Stimulated activated CD8-positive, alpha-beta memory T cell treated with anti-CD3 and anti-CD28 coated beads, Interleukin-15, amount 100 ng/mL, for 1 hour (primary cell): ENCODE measurements around the gene SSC5D.
"Not testable (repeated sequence)": the region's sequence is repeated elsewhere in the genome, so short reads cannot be mapped to it uniquely, and the experiment has no call there.

ENCODE experiments used
- DNase-seq: peaks from one replicate; pipeline ENCODE4 v3.0.0-alpha.2; 2020; ENCODE audit warnings: low read depth

Gene SSC5D

GRCh38 chr19:55487924-55488687 lies at the start of gene SSC5D:
Gene SSC5D, plus strand, starts transcription at chr19:55488436. Its CDS starts 154 bp downstream, at chr19:55488590.
- no peak for DNase-seq

DNA sequence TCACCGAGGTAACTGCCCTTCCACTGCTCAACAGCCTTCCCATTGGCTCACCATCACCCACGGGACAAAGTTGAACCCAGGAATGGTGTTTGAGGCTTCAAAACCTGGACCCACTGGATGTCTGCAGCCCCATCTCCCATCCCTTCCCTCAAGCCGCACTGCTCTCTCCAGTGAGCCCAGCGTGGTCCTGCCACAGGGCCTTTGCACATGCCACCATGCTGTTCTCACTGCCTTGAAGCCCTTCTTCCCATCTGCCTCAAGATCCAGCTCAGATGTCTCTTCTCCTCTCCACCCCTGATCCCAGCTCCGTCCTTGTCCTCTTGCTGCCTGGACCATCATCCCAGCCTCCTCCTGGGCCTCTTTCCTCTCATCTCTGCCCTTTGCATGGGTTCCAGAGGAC lies 49.2 kb upstream of the SSC5D start:
- DNase-seq = no peak

DNA sequence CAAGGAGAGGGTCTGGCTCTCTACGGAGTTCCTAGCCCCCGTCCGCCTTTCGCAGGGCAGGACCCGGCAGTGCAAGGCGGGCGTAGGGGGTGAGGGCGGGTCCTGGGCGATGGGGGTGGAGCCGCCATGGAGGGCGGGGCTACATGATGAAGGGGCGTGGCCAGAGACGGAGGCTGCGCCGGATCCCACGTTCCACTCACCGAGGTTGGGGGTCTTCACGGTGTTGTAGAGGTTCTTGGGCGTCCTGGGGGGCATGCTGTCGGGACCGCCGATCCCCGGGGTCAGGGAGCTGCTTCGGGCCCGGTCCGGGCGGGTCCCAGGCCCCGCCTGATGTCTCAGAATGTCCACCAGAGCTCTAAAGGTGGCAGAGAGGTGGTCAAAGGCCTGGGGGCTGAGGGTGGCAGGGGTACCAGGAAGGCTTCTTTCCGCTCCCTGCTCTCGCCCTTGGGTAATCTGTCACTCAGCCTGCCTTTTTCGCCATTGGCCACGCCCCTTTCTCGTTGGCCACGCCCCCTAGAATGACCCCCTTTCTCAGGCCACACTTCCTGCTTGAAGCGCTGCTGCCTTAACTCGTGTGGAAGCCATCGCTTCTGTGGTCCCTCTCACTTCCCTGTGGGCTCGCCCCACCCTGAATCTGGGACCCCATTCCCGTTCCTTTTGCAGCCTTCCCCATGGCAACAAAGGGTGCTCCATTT lies 47.7 kb upstream of the SSC5D start:
- DNase-seq = no peak

DNA sequence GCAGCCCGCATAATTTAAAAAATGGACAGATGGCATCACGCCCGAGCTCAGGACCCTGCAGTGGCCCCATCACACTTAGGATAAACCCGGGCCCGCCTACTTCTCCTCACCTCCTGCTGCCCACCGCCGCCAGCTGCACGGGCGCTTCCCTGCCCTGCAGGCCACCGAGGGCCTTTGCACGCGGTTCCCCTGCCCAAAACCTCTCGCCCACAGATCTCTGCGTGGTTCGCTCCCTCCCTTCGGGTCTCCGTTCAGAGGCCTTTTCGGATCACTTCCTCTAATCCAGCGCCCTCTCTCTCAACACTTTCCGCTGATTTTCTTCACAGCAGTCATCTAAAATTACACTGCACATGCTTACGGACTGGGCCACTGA lies 46.9 kb upstream of the SSC5D start:
- no peak for DNase-seq

GRCh38 chr19:55441692-55442321 lies 46.4 kb upstream of the SSC5D start:
- no peak for DNase-seq

DNA sequence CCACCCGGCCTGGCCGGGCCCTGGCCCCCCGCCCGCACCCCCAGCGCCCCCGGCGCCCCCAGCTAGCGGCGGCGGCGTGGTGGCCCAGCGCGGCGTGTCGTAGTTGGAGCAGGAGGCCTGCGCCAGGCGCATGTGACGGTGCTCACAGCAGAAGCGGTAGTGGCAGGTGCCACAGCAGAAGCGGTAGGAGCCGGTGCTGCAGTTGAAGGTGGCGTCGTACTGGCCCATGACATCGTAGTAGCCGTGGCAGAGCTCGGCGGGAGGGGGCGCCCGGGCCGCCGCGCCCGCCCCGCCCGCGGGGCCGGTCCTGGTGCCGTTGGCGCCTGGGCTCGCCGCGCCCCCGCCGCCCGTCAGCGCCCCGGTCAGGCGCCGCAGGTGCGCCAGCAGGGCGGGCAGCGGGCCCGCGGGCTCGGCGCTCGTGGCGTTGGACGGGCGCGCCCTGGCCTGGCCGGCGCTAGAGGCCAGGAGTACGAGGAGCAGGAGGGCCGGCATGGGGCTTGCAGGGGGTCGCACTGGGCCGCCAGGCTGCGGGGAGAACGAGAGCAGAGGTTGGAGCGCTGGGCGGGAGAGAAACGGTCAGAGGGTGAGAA lies 45.8 kb upstream of the SSC5D start:
- DNase-seq = no peak

DNA sequence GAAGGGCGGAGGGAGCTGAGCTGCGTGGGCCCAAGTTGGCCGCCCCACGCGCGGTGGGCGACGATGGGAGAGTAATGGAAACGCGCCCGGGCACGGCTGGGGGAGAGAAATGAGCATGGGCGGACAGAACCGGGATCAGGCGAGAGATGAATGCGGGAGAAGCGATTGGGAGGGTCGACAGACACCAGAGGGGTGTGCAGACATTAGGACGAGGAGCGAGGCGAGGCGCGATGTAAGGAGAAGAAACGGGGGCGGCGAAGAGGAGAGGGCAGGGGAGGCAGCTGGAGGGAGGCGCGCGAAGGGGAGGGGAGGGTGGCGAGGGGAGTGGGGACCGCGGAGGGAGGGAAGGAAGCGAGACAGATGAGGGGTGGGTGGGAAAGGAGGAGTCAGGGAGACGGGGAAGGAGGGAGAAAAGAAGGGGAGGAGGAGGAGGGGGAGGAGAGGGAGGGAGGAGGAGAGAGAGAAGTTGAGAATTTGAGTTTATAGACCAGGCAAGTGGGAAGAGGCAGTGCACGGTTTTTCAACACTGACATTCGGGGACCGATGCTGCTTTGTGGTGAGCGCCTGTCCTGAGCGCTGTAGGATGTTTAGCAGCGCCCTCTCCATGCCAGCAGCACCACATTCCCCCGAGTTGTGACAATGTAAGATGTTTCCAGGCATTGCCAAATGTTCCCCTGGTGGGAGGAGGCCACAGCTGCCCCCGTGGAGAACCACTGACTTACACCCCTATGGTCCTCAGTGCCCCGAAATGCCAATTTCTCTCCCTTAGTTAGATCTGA lies 45.0 kb upstream of the SSC5D start, which contains the start of gene SHISA7:
TSS of gene SHISA7 (minus strand) at position 256 of the 779 bp plus-strand sequence. CDS start 437 bp downstream, outside the sequence.
- DNase-seq = no peak

DNA sequence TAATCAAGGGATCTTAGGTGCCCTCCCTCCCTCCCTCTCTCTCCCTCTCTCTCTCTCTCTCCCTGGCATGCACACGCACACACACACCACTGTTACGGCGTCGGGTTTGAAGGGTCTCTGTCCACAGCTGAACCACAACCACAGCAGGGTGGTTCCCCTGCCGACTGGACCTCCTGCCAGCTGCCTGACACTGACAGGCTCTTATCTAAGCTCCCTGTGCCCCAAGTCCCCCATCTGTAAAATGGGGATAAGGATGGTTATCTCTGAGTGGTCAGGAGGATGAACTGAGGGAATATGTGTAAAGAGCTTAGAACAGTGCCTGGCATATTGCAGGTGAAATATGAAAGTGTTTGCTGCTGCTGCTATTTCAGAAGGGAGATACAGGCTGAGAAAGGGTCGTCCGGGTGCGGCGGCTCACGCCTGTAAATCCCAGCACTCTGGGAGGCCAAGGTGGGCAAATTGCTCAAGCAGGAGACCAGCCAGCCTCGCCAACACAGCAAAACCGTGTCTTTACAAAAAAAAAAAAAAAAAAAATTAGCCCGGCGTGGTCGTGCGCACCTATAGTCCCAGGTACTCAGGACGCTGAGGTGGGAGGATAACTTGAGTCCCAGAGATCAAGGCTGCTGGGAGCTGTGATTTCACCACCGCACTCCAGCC lies 44.3 kb upstream of the SSC5D start:
- no peak for DNase-seq

- no peak for DNase-seq
Observed at GRCh38 chr19:55444646-55445045, 43.6 kb upstream of the SSC5D start.

DNA sequence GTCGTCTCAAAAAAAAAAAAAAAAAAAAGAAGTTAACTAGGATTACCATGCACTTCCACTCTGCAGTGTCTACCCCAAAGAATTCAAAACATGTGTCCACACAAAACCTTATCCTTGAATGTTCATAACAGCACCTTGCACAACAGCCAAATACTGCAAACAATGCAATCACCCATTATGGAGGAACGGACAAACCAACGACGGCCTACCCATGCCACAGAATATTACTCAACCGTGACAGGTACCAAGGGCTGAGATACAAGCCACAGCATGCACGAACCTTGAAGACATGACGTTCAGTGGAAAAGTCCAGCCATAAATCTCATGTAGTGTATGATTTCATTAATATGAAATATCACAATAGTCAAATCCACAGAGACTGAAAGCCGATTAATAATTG lies 42.2 kb upstream of the SSC5D start:
- no peak for DNase-seq

GRCh38 chr19:55447421-55448174 lies 40.6 kb upstream of the SSC5D start:
- no peak for DNase-seq

DNA sequence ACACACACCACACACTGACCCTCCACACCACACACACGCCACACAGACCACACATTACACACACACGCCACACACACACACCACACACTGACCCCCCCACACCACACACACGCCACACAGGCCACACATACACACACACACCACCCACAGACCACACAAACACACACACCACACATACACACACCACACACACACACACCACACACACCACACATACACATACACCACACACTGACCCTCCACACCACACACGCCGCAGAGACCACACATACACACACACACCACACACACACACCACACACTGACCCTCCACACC lies 40.1 kb upstream of the SSC5D start:
- not testable (repeated sequence) for DNase-seq

DNA sequence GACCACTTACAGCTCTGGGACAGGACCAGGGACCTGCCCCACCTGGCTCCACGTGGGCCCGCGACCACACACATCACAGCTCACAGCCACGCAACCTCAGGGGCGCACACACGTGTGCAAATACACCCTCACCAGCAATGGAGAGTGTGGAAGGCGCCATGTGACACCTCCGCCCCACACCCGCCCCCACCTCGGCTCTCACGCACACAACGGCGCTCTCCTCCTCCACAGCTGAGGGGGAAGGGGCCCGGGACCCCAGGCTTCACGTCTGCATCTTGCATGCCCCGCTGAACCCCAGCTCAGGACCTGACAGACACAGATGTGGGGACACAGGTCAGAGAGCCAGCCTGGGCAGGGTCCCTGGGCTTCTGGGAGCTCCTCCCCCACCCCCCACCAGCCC lies 38.8 kb upstream of the SSC5D start:
- DNase-seq = no peak

DNA sequence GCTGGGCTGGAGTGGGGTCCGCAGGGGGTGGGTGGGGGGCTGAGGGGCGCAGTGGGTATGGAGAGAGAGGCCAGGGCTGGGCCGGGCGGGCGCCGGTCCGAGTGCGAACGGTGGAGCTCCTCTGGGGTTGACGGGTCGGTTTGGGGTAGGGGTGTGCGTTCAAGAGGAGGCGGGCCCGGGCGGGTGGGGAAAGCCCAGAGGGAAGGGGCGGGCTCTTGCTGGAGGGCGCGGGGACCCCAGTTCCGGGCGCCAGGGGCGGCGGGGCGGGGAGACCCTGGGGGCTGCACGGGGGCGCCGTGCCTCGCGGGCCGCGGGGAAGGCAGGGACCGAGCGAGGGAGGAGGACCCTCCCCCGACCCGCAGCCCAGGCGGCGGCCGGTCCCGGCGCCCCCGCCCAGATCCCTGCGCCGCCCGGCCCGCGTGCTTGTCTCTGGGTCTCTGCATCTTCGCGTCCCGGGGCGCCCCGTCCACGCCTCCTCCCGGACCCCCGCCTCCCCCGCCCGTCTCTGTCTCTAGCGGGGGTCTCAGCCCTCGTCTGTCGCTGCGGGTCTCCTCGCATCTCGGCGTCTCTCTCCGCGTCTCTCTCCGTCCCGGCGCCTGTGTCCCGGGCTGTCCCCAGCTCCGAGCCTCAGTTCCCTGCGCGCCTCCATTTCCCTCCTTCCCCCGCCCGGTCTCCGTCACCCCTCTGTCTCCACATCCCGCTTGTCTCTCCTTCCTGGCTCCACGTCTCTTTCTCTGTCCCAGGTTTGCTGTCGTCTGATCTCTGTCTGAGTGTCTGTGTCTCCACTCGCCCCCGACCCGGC lies 36.9 kb upstream of the SSC5D start:
- no peak for DNase-seq

DNA sequence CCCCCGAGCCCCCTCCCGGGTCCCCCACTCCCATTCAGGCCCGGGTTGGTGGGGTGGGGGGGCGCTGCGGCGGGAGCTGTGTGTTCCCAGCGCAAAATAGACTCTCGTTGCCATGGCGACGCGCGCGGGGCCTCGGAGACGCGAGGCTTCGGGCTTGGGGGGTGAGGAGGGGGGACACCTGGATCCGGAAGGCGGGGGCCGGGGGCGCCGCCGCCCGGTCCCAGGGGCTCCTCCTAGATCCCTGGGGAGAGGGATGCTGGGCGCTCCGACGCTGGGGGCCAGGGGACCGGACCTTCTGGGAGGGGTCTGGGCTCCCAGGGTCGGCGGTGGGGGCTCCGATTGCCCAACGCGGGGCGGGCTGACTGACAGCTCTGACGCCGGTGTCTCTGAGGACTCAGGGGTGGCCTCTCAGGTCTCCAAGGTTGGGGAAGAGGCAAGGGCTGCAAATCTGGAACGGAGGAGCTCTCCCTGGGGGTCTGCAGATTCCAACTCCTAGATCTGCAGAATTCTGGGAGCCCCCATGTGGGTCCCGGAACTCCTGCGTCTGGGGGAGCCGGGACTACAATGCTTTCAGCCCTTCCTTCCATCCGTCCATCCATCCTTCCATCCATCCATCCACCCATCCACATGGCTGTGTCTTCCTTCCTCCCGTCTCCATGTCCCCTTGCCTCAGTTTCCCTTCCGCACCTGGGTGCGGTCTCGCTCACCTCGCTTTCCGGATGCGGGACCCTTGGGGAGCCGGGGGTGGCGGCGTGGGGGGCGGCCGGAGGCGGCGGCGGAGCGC lies 36.1 kb upstream of the SSC5D start:
- no peak for DNase-seq

- no peak for DNase-seq
Observed at GRCh38 chr19:55452749-55453346, 35.4 kb upstream of the SSC5D start.

- no peak for DNase-seq
Observed at GRCh38 chr19:55453511-55454260, 34.5 kb upstream of the SSC5D start.

DNA sequence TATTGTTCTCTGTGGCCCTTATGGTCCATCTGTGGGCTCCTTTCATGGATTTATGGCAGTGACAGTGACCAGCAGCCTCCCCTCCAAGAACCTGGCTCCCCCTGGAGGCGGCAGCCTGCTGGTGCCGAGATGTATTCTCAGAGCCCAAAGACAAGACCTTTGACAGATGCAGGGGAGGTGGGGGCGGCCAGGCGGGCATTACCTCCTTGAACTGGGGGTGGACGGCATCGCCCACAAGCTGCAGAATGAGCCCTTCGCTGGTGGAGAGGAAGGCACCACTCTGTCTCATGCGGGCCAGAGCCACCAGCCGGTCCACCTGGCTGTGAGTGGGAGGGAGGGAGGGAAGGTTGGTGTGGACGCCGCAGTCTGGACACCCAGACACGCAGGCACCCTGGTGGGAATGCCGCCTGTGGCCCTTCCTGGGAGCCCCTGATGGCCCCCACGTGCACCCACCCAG lies 33.4 kb upstream of the SSC5D start:
- DNase-seq = no peak
